NCI-H187 treated with DMSO at 0.1 percent for 48 hours (cell line): ENCODE data around the gene PAFAH1B2.

Experiments used
- DNase-seq: peaks from one replicate; lab custom pipeline; 2025; lab: John Stamatoyannopoulos, UW

PAFAH1B2 gene

DNA sequence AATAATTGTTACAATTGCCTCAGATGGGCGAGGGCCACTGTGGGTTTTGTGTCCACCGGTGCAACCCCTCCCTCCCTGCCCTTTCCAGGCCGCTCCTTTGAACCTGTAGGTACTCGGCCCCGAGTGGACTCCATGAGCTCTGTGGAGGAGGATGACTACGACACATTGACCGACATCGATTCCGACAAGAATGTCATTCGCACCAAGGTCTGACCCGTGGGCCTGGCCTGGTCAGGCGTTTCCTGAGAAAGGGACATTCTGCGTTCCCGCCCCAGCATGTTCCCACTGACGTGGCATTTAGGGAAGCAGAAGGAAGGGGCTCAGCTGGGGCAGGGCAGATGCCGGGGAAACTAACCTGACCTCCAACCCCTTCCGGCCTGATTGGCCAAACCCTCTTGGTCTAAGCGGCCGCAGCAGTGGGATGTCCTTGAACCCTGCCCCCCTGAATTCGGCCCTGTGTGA, 44.6 kb downstream of the PAFAH1B2 start:
- no peak for DNase-seq

- DNase-seq, result no peak
Observed at GRCh38 chr11:117189191-117189940, 45.3 kb downstream of the PAFAH1B2 start.

GRCh38 chr11:117189941-117190544, 46.0 kb downstream of the PAFAH1B2 start:
- no peak for DNase-seq

GRCh38 chr11:117191680-117192400, 47.8 kb downstream of the PAFAH1B2 start:
- no peak for DNase-seq

GRCh38 chr11:117192401-117192875, 48.4 kb downstream of the PAFAH1B2 start:
- DNase-seq, result no peak

DNA sequence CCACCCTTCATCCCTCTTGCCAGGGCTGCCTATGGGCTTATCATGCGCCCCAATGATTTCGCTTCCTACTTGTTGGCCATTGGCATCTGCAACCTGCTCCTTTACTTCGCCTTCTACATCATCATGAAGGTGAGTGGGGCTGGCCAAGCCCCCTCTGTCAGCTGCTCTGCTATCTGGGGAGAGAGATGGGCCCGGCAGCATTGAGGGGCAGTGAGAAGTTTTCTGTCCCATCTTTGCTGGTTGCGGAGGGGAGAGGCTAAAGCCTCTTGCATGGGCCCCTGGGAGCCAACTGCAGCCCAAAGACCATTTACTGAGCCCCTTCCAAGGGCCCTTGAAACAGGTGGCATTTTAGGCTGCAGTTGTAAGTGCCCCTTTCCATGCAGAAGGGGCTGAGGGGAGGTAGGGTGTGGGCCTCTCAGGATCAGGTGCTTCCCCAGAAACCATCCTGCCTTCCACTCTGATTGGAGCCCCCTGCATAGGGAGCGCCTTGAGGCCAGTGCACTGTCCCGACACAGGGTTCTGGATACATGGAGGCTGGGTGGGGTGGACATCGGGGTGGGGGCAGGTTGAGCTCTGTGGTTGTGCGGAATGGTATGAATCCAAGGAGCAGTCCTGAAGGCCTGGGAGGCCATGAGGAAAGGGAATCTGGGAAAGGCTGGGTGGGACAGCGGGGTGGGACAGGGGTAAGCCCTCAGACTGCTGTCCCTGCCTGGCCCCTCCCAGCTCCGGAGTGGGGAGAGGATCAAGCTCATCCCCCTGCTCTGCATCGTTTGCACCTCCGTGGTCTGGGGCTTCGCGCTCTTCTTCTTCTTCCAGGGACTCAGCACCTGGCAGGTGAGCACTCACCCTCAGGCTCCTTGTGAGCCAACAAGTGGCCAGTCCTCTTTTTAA, 49.3 kb downstream of the PAFAH1B2 start:
- DNase-seq, result no peak

DNA sequence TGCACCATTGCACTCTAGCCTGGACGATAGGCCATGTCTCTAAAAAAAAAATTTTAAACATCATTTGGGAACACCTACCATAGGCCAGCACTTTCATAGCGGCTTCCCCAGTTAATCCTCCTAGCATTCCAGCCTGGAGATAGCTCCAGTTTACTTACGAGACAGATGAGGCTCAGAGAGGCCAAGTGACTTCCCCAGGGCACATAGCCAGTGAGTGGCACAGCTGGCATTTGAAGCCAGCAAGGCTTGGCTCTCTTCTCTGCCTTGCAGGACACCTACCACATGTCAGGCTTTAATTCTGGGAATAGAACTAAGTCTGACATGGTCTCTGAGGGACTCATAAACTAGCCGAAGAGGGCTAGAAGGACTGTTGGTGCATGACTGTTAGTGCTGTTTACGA, 50.2 kb downstream of the PAFAH1B2 start:
- DNase-seq, result no peak

GRCh38 chr11:117195258-117195657, 51.2 kb downstream of the PAFAH1B2 start:
- no peak for DNase-seq

- DNase-seq, result no peak
Observed at GRCh38 chr11:117195761-117196160, 51.7 kb downstream of the PAFAH1B2 start.

GRCh38 chr11:117197006-117197405, 52.9 kb downstream of the PAFAH1B2 start:
- DNase-seq, result no peak

DNA sequence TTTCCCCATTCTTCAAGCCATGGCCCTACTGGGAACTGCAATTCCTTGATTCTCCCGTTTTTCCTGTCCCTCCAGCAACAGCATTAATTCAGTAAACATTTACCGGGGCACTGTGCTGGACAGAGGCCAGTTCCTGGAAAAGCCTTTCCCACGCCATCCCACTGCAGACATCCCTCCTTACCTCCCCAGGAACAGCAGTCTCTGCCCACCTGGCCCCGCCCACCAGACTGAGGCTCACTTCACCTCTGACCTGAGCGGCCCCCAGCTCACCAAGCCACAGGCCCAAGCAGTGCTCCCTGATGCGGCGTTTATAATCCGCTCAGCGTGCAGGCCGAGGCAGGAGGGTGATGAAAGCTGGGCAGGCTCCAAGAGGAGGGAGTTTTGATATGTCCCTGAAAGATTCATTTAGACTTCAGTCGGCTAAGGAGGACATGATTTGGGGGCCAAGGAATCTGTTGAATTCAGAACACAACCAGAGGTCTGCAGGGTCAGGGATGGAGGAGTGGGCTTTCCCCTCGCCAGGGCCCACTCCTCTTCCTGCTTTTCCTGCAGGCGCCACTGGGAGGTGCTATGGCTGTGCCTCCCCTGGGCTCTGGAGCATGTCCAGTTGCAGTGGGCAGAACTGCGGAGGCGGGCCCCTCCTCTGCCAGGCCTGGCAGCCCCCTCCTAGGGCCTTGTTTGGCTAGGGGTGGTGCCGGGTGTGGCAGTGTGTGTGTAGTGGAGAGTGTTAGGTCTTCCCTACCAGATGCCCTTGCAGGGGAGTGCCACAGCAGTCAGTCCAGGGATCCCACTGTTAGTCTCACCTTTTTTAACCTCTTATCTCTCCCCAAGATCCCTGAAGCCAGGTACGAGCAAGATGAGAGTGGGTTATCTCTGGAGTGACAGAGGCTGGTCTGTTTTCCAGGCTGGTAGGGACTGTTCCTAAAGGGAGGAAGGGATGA, 53.7 kb downstream of the PAFAH1B2 start:
- DNase-seq, result no peak

DNA sequence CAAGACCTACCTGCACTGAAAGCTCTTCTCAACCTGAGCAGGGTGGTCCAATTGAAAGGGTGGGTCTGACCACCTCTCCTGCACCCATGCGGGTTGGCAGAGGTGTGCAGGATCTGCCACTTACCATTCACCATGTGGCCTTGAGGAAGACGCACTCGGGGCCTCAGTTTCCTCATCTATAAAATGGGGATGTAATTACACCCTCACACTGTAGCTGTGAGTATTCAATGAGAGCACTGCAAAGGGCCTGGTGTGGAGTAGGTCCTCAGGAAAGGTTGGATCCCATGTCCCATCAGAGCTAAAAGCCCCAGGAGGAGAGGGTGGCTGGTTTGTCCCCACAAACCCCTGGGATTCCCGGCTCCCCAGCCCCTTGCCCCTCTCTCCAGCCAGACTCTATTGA, 54.5 kb downstream of the PAFAH1B2 start:
- no peak for DNase-seq

GRCh38 chr11:117199053-117199915, 55.2 kb downstream of the PAFAH1B2 start, which contains the start of gene TAGLN:
TAGLN (plus strand) TSS chr11:117199370; CDS start chr11:117203014, 3,644 bp downstream.
- no peak for DNase-seq

- no peak for DNase-seq
Observed at GRCh38 chr11:117199916-117200812, 56.1 kb downstream of the PAFAH1B2 start.

GRCh38 chr11:117200813-117201657, 56.9 kb downstream of the PAFAH1B2 start:
- DNase-seq, result no peak

GRCh38 chr11:117201658-117202305, 57.7 kb downstream of the PAFAH1B2 start:
- no peak for DNase-seq
